Left ventricle myocardium inferior (tissue), 1 donor: ENCODE data around the gene TNFSF13. TPM values are rescaled to one million over a fixed set of nuclear protein-coding genes. Genes with fewer than 3 reads are reported as not detected.

ENCODE experiments used
- DNase-seq: peaks from one replicate; pipeline ENCODE4 v3.0.0-alpha.2; 2020
- H3K27ac ChIP-seq: fragments of 200-600 bp; replicated peaks from 2 replicates; pipeline ENCODE4 v1.8.0; 2021
- H3K27me3 ChIP-seq: fragments of 200-600 bp; 2 replicates; pipeline ENCODE4 v1.8.0; 2021; ENCODE audit warnings: low read depth
- H3K36me3 ChIP-seq: fragments of 200-600 bp; 2 replicates; pipeline ENCODE4 v1.8.0; 2021
- H3K4me1 ChIP-seq: fragments of 200-600 bp; 2 replicates; pipeline ENCODE4 v1.8.0; 2021
- H3K4me3 ChIP-seq: fragments of 200-600 bp; 2 replicates; pipeline ENCODE4 v1.8.0; 2021; ENCODE audit warnings: mild to moderate bottlenecking, moderate library complexity
- H3K9me3 ChIP-seq: fragments of 200-600 bp; replicated peaks from 2 replicates; pipeline ENCODE4 v1.8.0; 2021
- CTCF ChIP-seq: fragments of 200-600 bp; IDR thresholded peaks from 2 replicates; pipeline ENCODE4 v1.8.0; 2021; ENCODE audit warnings: antibody characterized with exemption, mild to moderate bottlenecking, borderline replicate concordance
- intact Hi-C: fragments of 100-400 bp; cut with micrococcal nuclease; formaldehyde crosslinking; loops from one replicate; pipeline ENCODE4 v1.11.0; 2022
- total RNA-seq: library from RNA; stranded (reverse); fragmentation: NEBNext Ultra II Directional; extraction: Animal tissue kit (Norgen Biotek cat#: 25700); gene quantifications from one replicate; pipeline ENCODE4 v1.2.1, GENCODE V29; 2021
- donor health status: DM: no; HTN: yes; CAD: no; lungs with severe emphysema.

TNFSF13 gene
- total RNA-seq, 1 donor from 2014 or later: 6.3 TPM

GRCh38 chr17:7512824-7513540, 45.6 kb upstream of the TNFSF13 start:
- no peak for DNase-seq
- Histone ChIP-seq H3K27me3 (no peaks in the 10 kb centered on the region), H3K27ac (no peak overlapping the region), H3K4me1 (peaks cover 3% of the 10 kb centered on the region), H3K36me3 (peaks cover 67% of the 10 kb centered on the region), H3K4me3 (no peak overlapping the region), H3K9me3 (no peaks in the 10 kb centered on the region)
- intact Hi-C loops: loop anchor here (10.0 kb wide), 1 partner anchor 52 kb away; the partner anchor contains the start of gene SENP3
- no peak for TF ChIP-seq CTCF

DNA sequence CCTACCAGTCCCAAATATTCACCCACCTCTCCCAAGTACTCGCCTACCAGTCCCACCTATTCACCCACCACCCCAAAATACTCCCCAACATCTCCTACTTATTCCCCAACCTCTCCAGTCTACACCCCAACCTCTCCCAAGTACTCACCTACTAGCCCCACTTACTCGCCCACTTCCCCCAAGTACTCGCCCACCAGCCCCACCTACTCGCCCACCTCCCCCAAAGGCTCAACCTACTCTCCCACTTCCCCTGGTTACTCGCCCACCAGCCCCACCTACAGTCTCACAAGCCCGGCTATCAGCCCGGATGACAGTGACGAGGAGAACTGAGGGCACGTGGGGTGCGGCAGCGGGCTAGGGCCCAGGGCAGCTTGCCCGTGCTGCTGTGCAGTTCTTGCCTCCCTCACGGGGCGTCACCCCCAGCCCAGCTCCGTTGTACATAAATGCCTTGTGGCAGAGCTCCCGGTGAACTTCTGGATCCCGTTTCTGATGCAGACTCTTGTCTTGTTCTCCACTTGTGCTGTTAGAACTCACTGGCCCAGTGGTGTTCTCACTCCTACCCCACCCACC, 44.6 kb upstream of the TNFSF13 start:
- Histone ChIP-seq H3K4me1 (peaks cover 3% of the 10 kb centered on the region), H3K27ac (no peak overlapping the region), H3K36me3 (peaks cover 57% of the 10 kb centered on the region), H3K27me3 (no peaks in the 10 kb centered on the region), H3K9me3 (no peaks in the 10 kb centered on the region), H3K4me3 (no peak overlapping the region)
- DNase-seq: no peak
- intact Hi-C loops: loop anchor here (10.0 kb wide), 1 partner anchor 51 kb away; the partner anchor contains the start of gene SENP3
- TF ChIP-seq CTCF: no peak

- no peak for TF ChIP-seq CTCF
- Histone ChIP-seq H3K36me3 (peaks cover 36% of the 10 kb centered on the region), H3K9me3 (no peaks in the 10 kb centered on the region), H3K4me3 (no peak overlapping the region), H3K4me1 (peaks cover 3% of the 10 kb centered on the region), H3K27ac (no peak overlapping the region), H3K27me3 (no peaks in the 10 kb centered on the region)
- intact Hi-C loops: loop anchor here (10.0 kb wide), 1 partner anchor 49 kb away; the partner anchor contains the start of gene SENP3
- no peak for DNase-seq
Observed at GRCh38 chr17:7515911-7516610, 42.5 kb upstream of the TNFSF13 start.

DNA sequence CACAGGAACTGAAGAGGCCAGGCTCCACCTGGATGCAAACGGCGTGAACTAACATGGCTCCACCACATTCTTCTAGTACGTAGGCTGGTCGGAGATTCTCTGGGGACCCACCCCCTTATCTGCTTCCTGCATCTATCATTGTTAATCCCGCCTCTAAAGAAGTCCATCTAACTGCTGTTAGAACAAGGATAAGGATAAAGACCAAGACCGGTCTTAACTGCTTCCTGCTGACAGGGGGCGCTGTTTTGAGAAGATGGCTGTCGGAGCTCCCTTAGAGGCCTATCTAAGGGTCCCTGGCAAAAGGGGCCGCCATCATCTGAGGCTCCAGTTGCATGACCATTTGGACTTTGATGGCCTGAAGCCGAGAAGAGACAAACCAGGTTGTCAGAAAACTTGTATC, 35.5 kb upstream of the TNFSF13 start:
- Histone ChIP-seq H3K27me3 (no peaks in the 10 kb centered on the region), H3K27ac (no peak overlapping the region), H3K36me3 (no peaks in the 10 kb centered on the region), H3K4me3 (no peak overlapping the region), H3K9me3 (peaks cover 6% of the 10 kb centered on the region), H3K4me1 (no peaks in the 10 kb centered on the region)
- DNase-seq: no peak
- peak; percentile 59 for TF ChIP-seq CTCF
- intact Hi-C loops: no loop called here

DNA sequence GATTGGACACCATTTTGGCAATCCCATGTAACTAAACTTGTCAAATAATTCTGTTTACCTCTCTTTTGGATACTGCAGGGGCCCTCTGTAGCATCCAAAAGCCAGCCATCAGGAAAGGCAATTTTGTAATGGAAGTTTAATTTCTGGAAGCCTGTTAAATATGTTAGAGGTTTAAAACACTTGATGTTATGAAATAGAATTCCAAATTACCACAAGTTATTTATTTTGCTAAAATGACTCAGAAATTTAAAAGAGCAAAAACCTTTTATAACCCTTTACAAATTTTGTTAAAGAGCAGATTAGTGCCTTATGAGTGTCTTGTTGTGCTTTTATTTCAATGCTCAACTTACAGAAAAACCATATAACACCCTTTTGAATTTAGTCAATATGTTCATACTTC, 29.7 kb upstream of the TNFSF13 start:
- no peak for TF ChIP-seq CTCF
- DNase-seq: no peak
- Histone ChIP-seq H3K36me3 (no peaks in the 10 kb centered on the region), H3K4me3 (no peak overlapping the region), H3K27me3 (no peaks in the 10 kb centered on the region), H3K9me3 (peaks cover 29% of the 10 kb centered on the region), H3K27ac (no peak overlapping the region), H3K4me1 (no peaks in the 10 kb centered on the region)
- intact Hi-C loops: no loop called here
